IMR-90 (cell line): ENCODE results near the gene STING1. TPM values are rescaled to one million over a fixed set of nuclear protein-coding genes. Genes with fewer than 3 reads are reported as not detected.

Experiments
- ATAC-seq: fragments of 200-7000 bp; cut with Tn5 transposase; 2 replicates; pipeline ENCODE4 v1.9.1; 2020; ENCODE audit warnings: low read depth, mild to moderate bottlenecking, moderate library complexity
- BruUV-seq: library from RNA; stranded (reverse); fragments of 400-500 nt; replicated peaks from 2 replicates; lab custom pipeline; 2021; lab: Mats Ljungman, UMichigan
- CTCF ChIA-PET: fragments of 300-600 bp; formaldehyde crosslinking; extraction: SDS; loops from one replicate; lab custom pipeline; 2021; ENCODE audit warnings: antibody characterized with exemption; lab: Yijun Ruan, JAX
- POLR2A ChIA-PET: fragments of 300-600 bp; sonication (Branson Sonifier 250); formaldehyde crosslinking; loops from one replicate; lab custom pipeline; 2022; ENCODE audit warnings: antibody characterized with exemption; ENCODE audit not compliant: unreplicated experiment; lab: Charles Lee
- DNase-seq: peaks from one replicate; pipeline ENCODE4 v3.0.0; 2013
- H2AFZ ChIP-seq: replicated peaks from 2 replicates; pipeline ENCODE3; 2013; ENCODE audit warnings: low read length, mild to moderate bottlenecking; ENCODE audit not compliant: poor library complexity
- H2AK5ac ChIP-seq: 2 replicates; pipeline ENCODE4 v1.6.1; 2013; ENCODE audit warnings: low read depth, low read length, inconsistent platforms
- H2AK9ac ChIP-seq: replicated peaks from 2 replicates; pipeline ENCODE3; 2013; ENCODE audit warnings: mild to moderate bottlenecking, low read depth, low read length, moderate library complexity; ENCODE audit not compliant: poor library complexity
- H2BK120ac ChIP-seq: 2 replicates; pipeline ENCODE4 v1.6.1; 2013; ENCODE audit warnings: low read depth, low read length, inconsistent platforms
- H2BK15ac ChIP-seq: 3 replicates; pipeline ENCODE4 v1.6.1; 2013; ENCODE audit warnings: low read depth, low read length, inconsistent platforms
- H2BK20ac ChIP-seq: 2 replicates; pipeline ENCODE4 v1.6.1; 2013; ENCODE audit warnings: low read depth, mild to moderate bottlenecking, inconsistent platforms, low read length, moderate library complexity
- H2BK5ac ChIP-seq: 2 replicates; pipeline ENCODE4 v1.6.1; 2013; ENCODE audit warnings: mild to moderate bottlenecking, low read depth, low read length, inconsistent platforms; ENCODE audit not compliant: poor library complexity, severe bottlenecking
- H3K14ac ChIP-seq: replicated peaks from 2 replicates; pipeline ENCODE4 v1.6.1; 2013; ENCODE audit warnings: low read depth, low read length, inconsistent platforms
- H3K18ac ChIP-seq: 2 replicates; pipeline ENCODE4 v1.6.1; 2013; ENCODE audit warnings: low read depth, low read length, control low read depth
- H3K23ac ChIP-seq: 2 replicates; pipeline ENCODE4 v1.6.1; 2013; ENCODE audit warnings: low read depth, low read length, inconsistent platforms
- H3K27ac ChIP-seq: 2 replicates; pipeline ENCODE4 v1.5.1; 2013; ENCODE audit warnings: mild to moderate bottlenecking, control low read depth, low read length; ENCODE audit not compliant: insufficient read depth
- H3K27me3 ChIP-seq: 2 replicates; pipeline ENCODE4 v1.6.1; 2013; ENCODE audit warnings: low read length; ENCODE audit not compliant: control insufficient read depth, insufficient read depth
- H3K36me3 ChIP-seq: 2 replicates; pipeline ENCODE4 v1.6.1; 2013; ENCODE audit warnings: low read length, mixed read lengths; ENCODE audit not compliant: control insufficient read depth, insufficient read depth
- H3K4ac ChIP-seq: 2 replicates; pipeline ENCODE4 v1.6.1; 2013; ENCODE audit warnings: low read depth, low read length, inconsistent platforms
- H3K4me1 ChIP-seq: 2 replicates; pipeline ENCODE4 v1.6.1; 2013; ENCODE audit warnings: low read length, mixed read lengths; ENCODE audit not compliant: control insufficient read depth, insufficient read depth
- H3K4me2 ChIP-seq: 2 replicates; pipeline ENCODE4 v1.6.1; 2013; ENCODE audit warnings: low read depth, mild to moderate bottlenecking, control low read depth, low read length, moderate library complexity
- H3K4me3 ChIP-seq: 2 replicates; pipeline ENCODE4 v1.5.1; 2013; ENCODE audit warnings: low read depth, mild to moderate bottlenecking, control low read depth, low read length, moderate library complexity; ENCODE audit not compliant: insufficient read depth
- H3K56ac ChIP-seq: 2 replicates; pipeline ENCODE4 v1.6.1; 2013; ENCODE audit warnings: low read length, inconsistent platforms; ENCODE audit not compliant: insufficient read depth; ENCODE audit errors: extremely low read depth
- H3K79me1 ChIP-seq, 2 experiments: 2 replicates each; pipeline ENCODE4 v1.6.1; 2013; ENCODE audit warnings: low read length in 2 of 2, inconsistent platforms in 1 of 2, low read depth in 1 of 2
- H3K9ac ChIP-seq: 2 replicates; pipeline ENCODE4 v1.6.1; 2013; ENCODE audit warnings: low read depth, low read length, control low read depth
- H3K9me1 ChIP-seq: 2 replicates; pipeline ENCODE4 v1.6.1; 2013; ENCODE audit warnings: low read length, inconsistent platforms; ENCODE audit not compliant: insufficient read depth
- H3K9me3 ChIP-seq: 2 replicates; pipeline ENCODE4 v1.6.1; 2013; ENCODE audit warnings: low read length; ENCODE audit not compliant: control insufficient read depth, insufficient read depth
- H4K20me1 ChIP-seq: 2 replicates; pipeline ENCODE4 v1.6.1; 2013; ENCODE audit warnings: low read length, inconsistent platforms; ENCODE audit not compliant: insufficient read depth
- H4K5ac ChIP-seq: 2 replicates; pipeline ENCODE4 v1.6.1; 2013; ENCODE audit warnings: mild to moderate bottlenecking, low read depth, low read length, control low read depth
- H4K8ac ChIP-seq, 2 experiments: 2 replicates each; pipeline ENCODE4 v1.6.1; 2013; ENCODE audit warnings: low read depth in 2 of 2, low read length in 2 of 2, control low read depth in 1 of 2, inconsistent platforms in 1 of 2
- H4K91ac ChIP-seq: 2 replicates; pipeline ENCODE4 v1.6.1; 2013; ENCODE audit warnings: low read depth, low read length, inconsistent platforms; ENCODE audit not compliant: insufficient read depth
- CEBPB ChIP-seq: IDR thresholded peaks from 2 replicates; pipeline ENCODE4 v1.6.1; 2012; ENCODE audit warnings: low read depth, low read length, improper control_type of control experiment
- CHD1 ChIP-seq: IDR thresholded peaks from 2 replicates; pipeline ENCODE4 v1.6.1; 2012; ENCODE audit warnings: low read depth, low read length, improper control_type of control experiment
- ELK1 ChIP-seq: fragments of 150-350 bp; IDR thresholded peaks from 2 replicates; pipeline ENCODE4 v1.6.1; 2016; ENCODE audit warnings: low read depth, mild to moderate bottlenecking, low read length, moderate library complexity, borderline replicate concordance
- FOS ChIP-seq: fragments of 150-350 bp; IDR thresholded peaks from 2 replicates; pipeline ENCODE4 v1.6.1; 2016; ENCODE audit warnings: low read depth, low read length
- NFE2L2 ChIP-seq: fragments of 150-350 bp; IDR thresholded peaks from 2 replicates; pipeline ENCODE4 v1.6.1; 2016; ENCODE audit warnings: low read depth, mild to moderate bottlenecking, low read length
- RFX5 ChIP-seq: IDR thresholded peaks from 2 replicates; pipeline ENCODE4 v1.8.0; 2012; ENCODE audit warnings: low read depth, mild to moderate bottlenecking, low read length, moderate library complexity
- whole genome bisulfite sequencing, 2 experiments: methylation state at CpG; one replicate each; pipeline versions ENCODE4 v1.1.5 to v1.1.7; 2013; ENCODE audit warnings: missing lambda C conversion rate in 2 of 2; ENCODE audit not compliant: insufficient read length in 1 of 2; ENCODE audit errors: extremely low coverage in 2 of 2; 5-methylcytosine and 5-hydroxymethylcytosine counted together
- dilution Hi-C: fragments of 300-500 bp; cut with HindIII; formaldehyde crosslinking; loops from one replicate; pipeline ENCODE4 v1.14.3; 2018; ENCODE audit warnings: low sequenced_read_pairs; ENCODE audit not compliant: unreplicated experiment
- in situ Hi-C: fragments of 300-500 bp; cut with MboI; formaldehyde crosslinking; loops from 3 replicates; pipeline ENCODE4 v1.14.3; 2019; ENCODE audit warnings: low sequenced_read_pairs, inconsistent platforms, mixed read lengths
- intact Hi-C: fragments of 100-400 bp; cut with micrococcal nuclease; formaldehyde crosslinking; loops from 2 replicates; pipeline ENCODE4 v1.10.0; 2022
- polyA plus RNA-seq, 3 experiments: library from polyadenylated mRNA; depleted of rRNA; stranded (reverse); fragments of >200 nt; gene quantifications; 2 replicates each; pipeline ENCODE4 v1.2.3, GENCODE V29; 2012; ENCODE audit warnings: low replicate concordance in 1 of 3
- total RNA-seq: library from RNA; depleted of rRNA; stranded (reverse); fragments of >200 nt; gene quantifications from 2 replicates; pipeline ENCODE4 v1.2.3, GENCODE V29; 2012
- TF ChIP-seq, protein P1 (sequence below): conservative IDR thresholded peaks from 2 replicates; pipeline ENCODE4 v1.5.1; 2012; ENCODE audit warnings: mild to moderate bottlenecking, low read depth, low read length, improper control_type of control experiment

STING1 gene
- total and polyA plus RNA-seq, 2 of the 4 experiments (the other 2 are of a cell fraction), result 18.6 to 63.5 TPM

- Histone ChIP-seq H2BK15ac (no peak overlapping the region), H3K9ac (no peak overlapping the region), H2BK20ac (no peak overlapping the region), H3K4me2 (no peak overlapping the region), H3K18ac (no peak overlapping the region), H3K36me3 (no peaks in the 10 kb centered on the region), H3K27ac (no peak overlapping the region), H3K23ac (no peak overlapping the region), H2AK9ac (no peak overlapping the region), H2AFZ (no peak overlapping the region), H3K4me3 (no peak overlapping the region), H4K20me1 (no peaks in the 10 kb centered on the region), H4K91ac (no peak overlapping the region), H2BK120ac (no peak overlapping the region), H3K9me1 (peaks cover 38% of the 10 kb centered on the region), H3K9me3 (no peaks in the 10 kb centered on the region), H3K4me1 (peaks cover 6% of the 10 kb centered on the region), H2AK5ac (no peak overlapping the region; the same call in 1 of the 2 replicates), H3K14ac (no peak overlapping the region), H3K4ac (no peak overlapping the region), H4K5ac (no peak overlapping the region), H2BK5ac (no peak overlapping the region), H3K79me1 (no peaks in the 10 kb centered on the region; a peak in 1 of 4 replicates), H3K27me3 (no peaks in the 10 kb centered on the region), H3K56ac (no peak overlapping the region), H4K8ac (no peak overlapping the region)
- ATAC-seq (no peak), DNase-seq (no peak)
- dilution Hi-C loops (no loop called here), in situ Hi-C loops (no loop called here), intact Hi-C loops (no loop called here)
- CTCF ChIA-PET, result no interaction called here
- WGBS, 2 experiments, result no CpG with 5 or more reads among the region's 11 CpGs
- no peak for TF ChIP-seq NFE2L2
- no peak for TF ChIP-seq FOS
- no peak for TF ChIP-seq CEBPB
- no peak for TF ChIP-seq ELK1
- TF ChIP-seq RFX5, result no peak
- TF ChIP-seq, protein P1, sequence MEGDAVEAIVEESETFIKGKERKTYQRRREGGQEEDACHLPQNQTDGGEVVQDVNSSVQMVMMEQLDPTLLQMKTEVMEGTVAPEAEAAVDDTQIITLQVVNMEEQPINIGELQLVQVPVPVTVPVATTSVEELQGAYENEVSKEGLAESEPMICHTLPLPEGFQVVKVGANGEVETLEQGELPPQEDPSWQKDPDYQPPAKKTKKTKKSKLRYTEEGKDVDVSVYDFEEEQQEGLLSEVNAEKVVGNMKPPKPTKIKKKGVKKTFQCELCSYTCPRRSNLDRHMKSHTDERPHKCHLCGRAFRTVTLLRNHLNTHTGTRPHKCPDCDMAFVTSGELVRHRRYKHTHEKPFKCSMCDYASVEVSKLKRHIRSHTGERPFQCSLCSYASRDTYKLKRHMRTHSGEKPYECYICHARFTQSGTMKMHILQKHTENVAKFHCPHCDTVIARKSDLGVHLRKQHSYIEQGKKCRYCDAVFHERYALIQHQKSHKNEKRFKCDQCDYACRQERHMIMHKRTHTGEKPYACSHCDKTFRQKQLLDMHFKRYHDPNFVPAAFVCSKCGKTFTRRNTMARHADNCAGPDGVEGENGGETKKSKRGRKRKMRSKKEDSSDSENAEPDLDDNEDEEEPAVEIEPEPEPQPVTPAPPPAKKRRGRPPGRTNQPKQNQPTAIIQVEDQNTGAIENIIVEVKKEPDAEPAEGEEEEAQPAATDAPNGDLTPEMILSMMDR, result no peak
- no peak for TF ChIP-seq CHD1
- POLR2A ChIA-PET, result no interaction called here
- no TSS peak for BruUV-seq
These were observed 27.8 kb downstream of the STING1 start for GRCh38 chr5:139454568-139455290.
